Chondrocyte (in vitro differentiated cells): ENCODE data around the gene PIK3AP1. TPM values are rescaled to one million over a fixed set of nuclear protein-coding genes. Genes with fewer than 3 reads are reported as not detected.

Experiments used
- DNase-seq: peaks from one replicate; pipeline ENCODE4 v3.0.0; 2021; ENCODE audit warnings: mixed read lengths, low spot score
- H3K27ac Mint-ChIP-seq: one replicate; pipeline ENCODE4 v1.8.0; 2021; ENCODE audit warnings: mild to moderate bottlenecking, moderate library complexity, mixed read lengths; ENCODE audit not compliant: unreplicated experiment
- H3K27me3 Mint-ChIP-seq: 2 replicates; pipeline ENCODE4 v1.8.0; 2021; ENCODE audit warnings: low read depth, mixed read lengths
- H3K36me3 Mint-ChIP-seq: 2 replicates; pipeline ENCODE4 v1.8.0; 2021; ENCODE audit warnings: low read depth, mixed read lengths
- H3K4me1 Mint-ChIP-seq: 2 replicates; pipeline ENCODE4 v1.8.0; 2021; ENCODE audit warnings: low read depth, mild to moderate bottlenecking, mixed read lengths
- H3K4me3 Mint-ChIP-seq: one replicate; pipeline ENCODE4 v1.8.0; 2021; ENCODE audit warnings: mild to moderate bottlenecking, moderate library complexity, mixed read lengths; ENCODE audit not compliant: unreplicated experiment
- H3K9me3 Mint-ChIP-seq: 2 replicates; pipeline ENCODE4 v1.8.0; 2021; ENCODE audit warnings: low read depth, mixed read lengths
- CTCF ChIP-seq: fragments of 200-600 bp; sonication (generic); IDR thresholded peaks from 2 replicates; pipeline ENCODE4 v1.5.0; 2021; ENCODE audit warnings: antibody characterized with exemption, mild to moderate bottlenecking, moderate library complexity
- total RNA-seq: library from RNA; stranded (reverse); gene quantifications from 3 replicates; pipeline ENCODE4 v1.2.1, GENCODE V29; 2021

PIK3AP1 gene
- total RNA-seq, 1 donor from 2014 or later = 9.9 TPM

- H3K4me1 Mint-ChIP-seq = peaks cover 21% of the 10 kb centered on the region
- TF ChIP-seq CTCF = no peak
- H3K9me3 Mint-ChIP-seq = no peaks in the 10 kb centered on the region
- H3K27ac Mint-ChIP-seq = no peak overlapping the region
- H3K36me3 Mint-ChIP-seq = no peaks in the 10 kb centered on the region
- H3K27me3 Mint-ChIP-seq = no peaks in the 10 kb centered on the region
- no peak overlapping the region for H3K4me3 Mint-ChIP-seq
- no peak for DNase-seq
Observed at GRCh38 chr10:96588060-96588554, 132.2 kb downstream of the PIK3AP1 start.

- TF ChIP-seq CTCF = peak; percentile 0
- DNase-seq = no peak
- Mint-ChIP-seq H3K36me3 (no peaks in the 10 kb centered on the region), H3K27ac (no peak overlapping the region), H3K9me3 (no peaks in the 10 kb centered on the region), H3K4me3 (no peak overlapping the region), H3K27me3 (no peaks in the 10 kb centered on the region), H3K4me1 (peaks cover 27% of the 10 kb centered on the region)
Observed at GRCh38 chr10:96587264-96588059, 132.9 kb downstream of the PIK3AP1 start.

- peak within 1 kb of the TSS; percentile 87 for H3K4me3 Mint-ChIP-seq
- DNase-seq = peak; percentile 95
- peak within 1 kb of the TSS; percentile 91 for H3K27ac Mint-ChIP-seq
- no peaks in the 10 kb centered on the region for H3K36me3 Mint-ChIP-seq
- peaks cover 33% of the 10 kb centered on the region for H3K4me1 Mint-ChIP-seq
- H3K9me3 Mint-ChIP-seq = no peaks in the 10 kb centered on the region
- TF ChIP-seq CTCF = no peak
- H3K27me3 Mint-ChIP-seq = no peaks in the 10 kb centered on the region
Observed at GRCh38 chr10:96586419-96587263, 133.7 kb downstream of the PIK3AP1 start, which contains the start of gene TM9SF3. TSS of gene TM9SF3 (minus strand) at chr10:96587012. CDS start at chr10:96586835, 177 bp downstream.

GRCh38 chr10:96585736-96586418 lies 134.4 kb downstream of the PIK3AP1 start:
- Mint-ChIP-seq H3K4me3 (peak overlapping the region; percentile 87), H3K4me1 (peaks cover 39% of the 10 kb centered on the region)
- DNase-seq = no peak

More at GRCh38 chr10:96585736-96586418, 134.4 kb downstream of the PIK3AP1 start:
- no peaks in the 10 kb centered on the region for H3K36me3 Mint-ChIP-seq
- H3K27ac Mint-ChIP-seq = peak overlapping the region; percentile 91
- no peaks in the 10 kb centered on the region for H3K27me3 Mint-ChIP-seq
- no peaks in the 10 kb centered on the region for H3K9me3 Mint-ChIP-seq
- TF ChIP-seq CTCF = no peak
